Eye (tissue), 1 donor: ENCODE measurements around the gene BMP7.
"Not testable (repeated sequence)": the region's sequence is repeated elsewhere in the genome, so short reads cannot be mapped to it uniquely, and the experiment has no call there.

Experiments
- DNase-seq: peaks from one replicate; pipeline ENCODE4 v3.0.0-alpha.2; 2015

The BMP7 gene

DNA sequence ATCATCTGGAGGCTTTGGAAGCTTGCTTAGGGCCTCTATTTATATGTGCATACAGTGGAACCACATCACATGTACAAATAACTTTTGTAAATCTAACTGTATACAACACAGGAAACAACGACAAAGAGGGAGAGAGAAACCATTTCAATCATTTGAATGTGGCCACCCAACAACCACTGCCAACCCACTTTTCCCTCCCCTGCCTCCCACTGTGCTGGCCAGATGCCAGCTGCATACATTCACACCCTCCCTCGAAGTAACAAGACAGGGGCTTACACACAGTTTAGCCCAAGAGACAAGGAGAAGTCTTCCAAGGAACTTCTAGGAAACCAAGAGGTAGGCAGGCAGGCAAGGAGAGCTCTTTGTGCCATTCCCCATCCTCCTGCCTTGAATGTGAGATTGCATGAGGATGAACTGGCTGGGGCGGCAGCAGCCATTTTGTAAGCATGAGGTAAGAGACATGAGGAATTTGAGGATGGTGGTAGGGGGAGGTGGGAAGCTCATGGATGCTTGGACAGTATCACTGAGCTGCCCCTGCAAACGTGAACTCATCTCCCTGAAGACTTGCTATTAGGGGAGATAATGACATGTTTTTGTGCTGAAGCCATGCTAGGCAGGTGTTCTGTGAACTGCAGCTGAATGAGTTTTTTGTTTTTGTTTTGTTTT, 18.2 kb downstream of the BMP7 start:
- DNase-seq, result no peak

GRCh38 chr20:57247292-57247965, 19.0 kb downstream of the BMP7 start:
- no peak for DNase-seq

DNA sequence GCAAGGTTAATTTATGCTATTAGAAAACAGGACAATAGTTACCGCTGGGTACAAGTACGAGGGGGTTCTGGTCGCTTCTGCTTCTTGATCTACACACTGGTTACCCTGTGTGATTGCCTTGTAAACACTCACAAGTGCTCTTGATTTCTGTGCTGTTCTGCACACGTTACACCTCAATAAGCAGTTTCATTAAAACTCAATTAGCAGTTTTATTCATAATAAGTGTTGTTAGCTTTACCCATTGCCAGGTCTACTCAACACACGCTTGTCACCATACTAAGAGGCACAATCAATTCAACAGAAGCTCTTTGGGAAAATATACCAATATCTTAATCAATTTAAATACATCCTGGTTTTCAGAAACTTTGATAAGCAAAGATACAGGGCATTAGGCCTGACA, 20.4 kb downstream of the BMP7 start:
- DNase-seq, result no peak

GRCh38 chr20:57244627-57245214, 21.7 kb downstream of the BMP7 start:
- DNase-seq, result peak; percentile 36

GRCh38 chr20:57244221-57244585, 22.2 kb downstream of the BMP7 start:
- no peak for DNase-seq

- no peak for DNase-seq
These were observed 22.8 kb downstream of the BMP7 start for GRCh38 chr20:57243480-57244220.

GRCh38 chr20:57242414-57242813, 24.0 kb downstream of the BMP7 start:
- no peak for DNase-seq

DNA sequence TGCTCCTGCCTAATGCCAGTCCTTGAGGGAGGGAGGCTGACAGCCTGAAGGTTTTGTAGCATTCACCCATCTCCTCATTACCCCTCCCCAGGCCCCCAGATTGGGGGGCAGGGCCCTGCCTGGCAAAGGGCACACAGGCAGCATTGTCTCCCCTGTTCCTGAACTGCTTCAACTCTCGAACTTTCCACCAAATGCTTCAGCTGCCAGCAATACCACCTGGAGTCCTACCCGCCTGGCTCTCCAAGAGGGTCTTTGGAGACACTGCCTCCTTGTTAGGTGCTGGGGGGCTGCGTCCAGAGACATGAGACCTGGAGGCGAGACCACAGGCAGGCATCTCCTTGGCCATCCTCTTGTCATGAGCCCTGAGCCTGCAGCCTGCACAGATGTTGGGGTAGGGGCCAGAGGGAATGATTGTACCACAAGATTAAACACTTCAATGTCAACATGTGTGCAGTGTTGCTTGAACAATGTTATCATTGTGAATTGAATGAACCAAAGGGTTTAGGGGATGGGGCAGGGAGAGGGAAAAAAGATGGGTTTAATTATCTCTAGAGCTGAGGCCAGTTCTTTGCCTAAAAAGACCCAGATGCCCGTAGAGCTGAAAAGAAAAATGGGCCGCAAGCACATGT, 25.0 kb downstream of the BMP7 start:
- DNase-seq, result peak; percentile 54

- no peak for DNase-seq
These were observed 25.7 kb downstream of the BMP7 start for GRCh38 chr20:57240581-57241362.

DNA sequence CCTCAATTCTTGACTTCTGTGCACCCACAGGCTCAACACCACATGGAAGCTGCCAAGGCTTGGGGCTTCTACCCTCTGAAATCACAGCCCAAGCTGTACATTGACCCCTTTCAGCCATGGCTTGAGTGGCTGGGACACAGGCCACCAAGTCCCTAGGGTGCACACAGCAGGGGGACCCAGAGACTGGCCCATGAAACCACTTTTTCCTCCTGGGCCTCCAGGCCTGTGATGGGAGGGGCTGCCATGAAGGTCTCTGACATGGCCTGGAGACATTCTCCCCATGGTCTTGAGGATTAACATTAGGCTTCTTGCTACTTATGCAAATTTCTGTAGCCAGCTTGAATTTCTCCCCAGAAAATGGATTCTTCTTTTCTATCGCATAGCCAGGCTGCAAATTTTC, 26.7 kb downstream of the BMP7 start:
- DNase-seq, result not testable (repeated sequence)

DNA sequence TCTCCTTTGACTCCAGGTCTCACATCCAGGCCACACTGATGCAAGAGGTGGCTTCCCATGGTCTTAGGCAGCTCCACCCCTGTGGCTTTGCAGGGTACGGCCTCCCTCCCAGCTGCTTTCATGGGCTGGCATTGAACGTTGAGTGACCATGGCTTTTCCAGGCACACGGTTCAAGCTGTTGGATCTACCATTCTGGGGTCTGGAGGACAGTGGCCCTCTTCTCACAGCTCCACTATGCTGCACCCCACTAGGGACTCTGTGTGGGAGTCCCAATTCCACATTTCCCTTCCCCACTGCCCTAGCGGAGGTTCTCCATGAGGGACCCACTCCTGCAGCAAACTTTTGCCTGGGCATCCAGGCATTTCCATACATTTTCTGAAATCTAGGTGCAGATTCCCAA, 27.1 kb downstream of the BMP7 start:
- DNase-seq, result not testable (repeated sequence)

DNA sequence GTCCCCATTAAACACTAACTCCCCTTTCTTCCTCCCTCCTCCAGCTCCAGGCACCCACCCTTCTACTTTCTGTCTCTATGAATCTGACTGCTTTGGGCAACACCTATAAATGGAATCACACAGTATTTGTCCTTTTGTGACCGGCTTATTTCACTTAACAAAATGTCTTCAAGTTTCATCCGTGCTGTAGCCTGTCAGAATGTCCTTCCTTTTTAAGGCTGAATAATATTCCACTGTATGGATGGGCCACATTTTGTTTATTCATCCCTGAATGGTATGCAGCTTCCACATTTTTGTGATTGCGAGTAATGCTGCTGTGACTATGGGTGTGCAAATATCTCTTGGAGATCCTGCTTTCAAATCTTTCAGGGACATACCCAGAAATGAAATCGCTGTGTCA, 28.4 kb downstream of the BMP7 start:
- no peak for DNase-seq

DNA sequence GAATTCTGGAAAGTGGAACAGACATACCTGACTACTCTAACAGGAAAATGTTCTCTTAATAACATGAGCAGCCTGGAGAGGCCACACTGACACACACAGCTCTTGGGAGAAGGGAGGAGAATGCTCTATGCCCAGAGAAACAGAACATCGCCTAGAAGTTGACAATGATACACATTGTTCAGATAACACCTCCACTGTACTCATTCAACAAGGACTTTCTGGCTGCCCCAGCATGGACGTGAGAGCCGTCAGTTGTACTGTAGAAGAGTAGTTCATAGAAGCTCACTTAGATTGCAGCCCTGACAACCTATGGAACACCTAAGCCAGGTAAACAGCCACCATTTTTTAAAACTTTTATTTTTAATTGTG, 28.9 kb downstream of the BMP7 start:
- no peak for DNase-seq

GRCh38 chr20:57236813-57237584, 29.4 kb downstream of the BMP7 start:
- DNase-seq, result no peak

GRCh38 chr20:57234556-57235251, 31.7 kb downstream of the BMP7 start:
- DNase-seq, result no peak

- no peak for DNase-seq
These were observed 34.5 kb downstream of the BMP7 start for GRCh38 chr20:57231951-57232428.

GRCh38 chr20:57231161-57231560, 35.3 kb downstream of the BMP7 start:
- no peak for DNase-seq

GRCh38 chr20:57230247-57230646, 36.2 kb downstream of the BMP7 start:
- DNase-seq, result no peak

- no peak for DNase-seq
These were observed 37.0 kb downstream of the BMP7 start for GRCh38 chr20:57229490-57229889.

DNA sequence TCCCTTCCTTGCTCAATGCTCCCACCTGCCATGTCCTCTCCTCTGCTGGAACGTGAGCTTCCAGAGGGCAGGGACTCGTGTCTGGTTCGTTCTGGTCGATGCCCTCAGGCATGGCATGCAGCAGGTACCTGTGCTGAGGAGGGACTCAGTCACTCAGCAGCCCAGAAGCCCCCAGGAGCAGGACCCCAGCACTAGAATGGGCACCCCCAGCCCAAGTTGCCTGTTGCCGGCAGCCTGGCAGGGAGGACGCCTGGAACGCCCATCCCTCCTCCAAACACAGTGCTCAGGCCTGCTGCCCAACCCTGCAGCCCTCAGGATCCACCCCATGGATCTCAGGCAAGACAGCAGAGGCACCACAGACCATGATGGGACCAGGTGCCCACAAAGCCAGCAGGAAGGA, 40.6 kb downstream of the BMP7 start:
- no peak for DNase-seq

GRCh38 chr20:57225197-57225733, 41.2 kb downstream of the BMP7 start:
- peak; percentile 45 for DNase-seq
